Measurements from ENCODE around the gene BRI3BP.

DNA sequence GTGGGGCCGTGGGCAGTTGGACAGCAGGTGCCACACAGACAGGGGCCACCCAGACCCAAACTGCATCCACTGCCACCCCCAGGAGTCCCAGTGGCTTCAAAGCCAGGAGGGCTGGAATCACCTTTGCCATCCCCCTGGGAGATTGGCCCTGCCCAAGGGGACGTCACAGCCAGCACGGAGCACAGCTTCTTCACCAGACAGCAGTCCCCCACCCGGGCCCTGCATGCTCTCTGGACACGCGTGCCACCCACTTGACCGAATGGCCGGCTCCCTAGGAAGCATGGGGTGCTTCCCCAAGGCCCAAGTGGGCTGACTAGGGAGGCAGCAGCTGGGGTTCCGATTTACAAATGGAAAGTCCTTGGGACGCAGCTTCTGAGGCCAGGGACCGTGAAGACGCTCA, 21.8 kb upstream of the BRI3BP start:
- TF ChIP-seq, protein P1, sequence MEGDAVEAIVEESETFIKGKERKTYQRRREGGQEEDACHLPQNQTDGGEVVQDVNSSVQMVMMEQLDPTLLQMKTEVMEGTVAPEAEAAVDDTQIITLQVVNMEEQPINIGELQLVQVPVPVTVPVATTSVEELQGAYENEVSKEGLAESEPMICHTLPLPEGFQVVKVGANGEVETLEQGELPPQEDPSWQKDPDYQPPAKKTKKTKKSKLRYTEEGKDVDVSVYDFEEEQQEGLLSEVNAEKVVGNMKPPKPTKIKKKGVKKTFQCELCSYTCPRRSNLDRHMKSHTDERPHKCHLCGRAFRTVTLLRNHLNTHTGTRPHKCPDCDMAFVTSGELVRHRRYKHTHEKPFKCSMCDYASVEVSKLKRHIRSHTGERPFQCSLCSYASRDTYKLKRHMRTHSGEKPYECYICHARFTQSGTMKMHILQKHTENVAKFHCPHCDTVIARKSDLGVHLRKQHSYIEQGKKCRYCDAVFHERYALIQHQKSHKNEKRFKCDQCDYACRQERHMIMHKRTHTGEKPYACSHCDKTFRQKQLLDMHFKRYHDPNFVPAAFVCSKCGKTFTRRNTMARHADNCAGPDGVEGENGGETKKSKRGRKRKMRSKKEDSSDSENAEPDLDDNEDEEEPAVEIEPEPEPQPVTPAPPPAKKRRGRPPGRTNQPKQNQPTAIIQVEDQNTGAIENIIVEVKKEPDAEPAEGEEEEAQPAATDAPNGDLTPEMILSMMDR (IDR thresholded peaks at IDR 0.05), result no peak
- no peak for TF ChIP-seq POLR2A (IDR thresholded peaks at IDR 0.05)
